IPS DF 19.7 (cell line): ENCODE measurements around the gene EHD4.

Experiments used
- DNase-seq: peaks from one replicate; pipeline ENCODE4 v3.0.0-alpha.2; 2013; ENCODE audit warnings: low read depth, low spot score

EHD4 gene

DNA sequence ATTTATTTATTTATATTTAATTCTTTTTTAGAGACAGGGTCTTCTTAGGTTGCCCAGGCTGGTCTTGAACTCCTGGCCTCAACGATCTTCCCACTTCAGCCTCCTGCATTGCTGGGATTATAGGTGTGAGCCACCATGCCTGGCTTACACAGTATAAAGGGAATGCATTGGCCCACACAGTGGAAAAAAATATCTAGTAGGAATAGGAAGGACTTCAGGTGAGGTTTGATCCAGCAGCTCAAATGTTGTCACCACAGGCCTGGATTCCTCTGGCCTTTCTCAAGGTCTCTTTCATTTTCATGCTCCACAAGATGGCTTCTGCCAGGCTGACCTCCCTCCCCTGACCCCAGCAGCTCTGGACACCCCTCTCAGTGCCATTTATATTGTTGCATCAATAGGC, 76.4 kb downstream of the EHD4 start:
- no peak for DNase-seq

DNA sequence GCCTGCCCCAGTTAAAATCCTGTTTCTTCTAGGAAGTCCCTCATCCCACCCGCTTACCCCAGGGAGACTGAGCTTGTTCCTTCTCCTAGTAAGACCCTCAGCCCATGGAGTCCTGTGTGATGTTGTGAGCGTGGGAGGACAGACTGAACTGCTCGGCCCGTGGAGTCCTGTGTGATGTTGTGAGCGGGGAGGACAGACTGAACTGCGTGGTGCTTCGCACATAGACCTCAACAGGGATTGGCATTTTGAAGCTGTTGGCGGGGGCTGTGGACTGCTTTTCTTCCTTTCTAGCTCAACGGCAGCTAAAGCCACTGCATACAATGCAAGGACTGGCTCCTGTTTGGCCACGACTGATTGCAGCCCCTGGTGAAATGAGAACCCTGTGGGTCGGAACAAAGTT, 76.9 kb downstream of the EHD4 start:
- DNase-seq, result no peak

DNA sequence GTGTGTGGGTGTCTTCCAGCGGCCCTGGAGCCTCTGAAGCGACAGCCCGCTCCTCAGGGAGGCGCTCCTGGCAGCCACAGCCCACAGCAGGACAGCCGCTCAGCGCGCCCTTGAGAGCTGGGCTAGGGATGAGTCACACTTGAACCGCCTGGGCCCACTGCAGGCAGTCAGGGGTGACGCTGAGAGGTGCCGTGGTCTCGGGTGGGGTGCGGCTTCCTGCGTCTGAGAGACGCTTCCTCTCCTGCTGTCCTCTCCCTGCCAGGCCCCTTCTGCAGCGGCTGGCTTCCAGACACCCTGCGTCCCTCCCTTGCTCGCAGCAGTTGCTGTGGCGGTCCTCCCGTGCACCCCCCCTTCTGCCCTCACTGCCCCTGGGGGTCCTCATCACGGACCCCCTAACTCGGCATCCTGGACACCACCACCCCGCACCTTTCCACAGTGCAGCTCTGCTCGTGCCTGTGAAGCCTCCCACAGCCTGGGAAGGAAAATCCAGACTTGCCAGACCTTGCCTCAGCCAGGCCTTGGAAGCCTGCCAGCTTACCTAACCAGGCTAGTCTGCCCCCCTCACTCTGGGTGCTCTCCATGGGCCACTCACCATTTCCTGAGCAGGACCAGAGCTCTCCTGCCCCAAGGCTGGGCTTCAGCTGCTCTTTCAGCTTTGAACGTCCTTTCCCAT, 77.4 kb downstream of the EHD4 start:
- DNase-seq, result no peak

DNA sequence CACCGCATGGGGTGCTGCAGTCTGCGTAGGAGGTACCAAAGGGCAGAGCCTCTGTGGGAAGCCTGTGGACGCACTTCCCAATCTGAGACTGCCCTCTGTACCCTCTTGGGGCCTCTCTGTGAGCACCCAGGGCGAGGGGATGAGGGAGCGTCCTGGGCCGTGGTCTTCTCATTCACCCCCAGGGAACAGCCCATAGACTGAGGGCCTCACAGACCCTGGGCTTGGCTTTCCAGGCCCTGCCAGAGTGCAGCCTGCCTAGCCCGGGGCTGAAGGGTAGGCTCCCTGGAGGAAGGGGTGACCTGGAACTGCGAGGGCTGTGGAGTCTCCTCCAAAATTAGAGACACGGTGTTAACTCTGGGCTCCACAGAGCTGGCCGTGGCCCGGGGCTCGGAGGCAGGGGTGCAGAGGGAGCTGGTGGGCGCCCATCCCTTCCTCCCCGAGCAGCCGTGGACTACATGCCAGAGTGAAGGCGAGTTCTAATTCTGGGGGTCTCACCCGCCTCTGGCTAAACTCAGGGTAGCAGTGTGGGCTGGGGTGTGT, 78.0 kb downstream of the EHD4 start:
- DNase-seq, result no peak

DNA sequence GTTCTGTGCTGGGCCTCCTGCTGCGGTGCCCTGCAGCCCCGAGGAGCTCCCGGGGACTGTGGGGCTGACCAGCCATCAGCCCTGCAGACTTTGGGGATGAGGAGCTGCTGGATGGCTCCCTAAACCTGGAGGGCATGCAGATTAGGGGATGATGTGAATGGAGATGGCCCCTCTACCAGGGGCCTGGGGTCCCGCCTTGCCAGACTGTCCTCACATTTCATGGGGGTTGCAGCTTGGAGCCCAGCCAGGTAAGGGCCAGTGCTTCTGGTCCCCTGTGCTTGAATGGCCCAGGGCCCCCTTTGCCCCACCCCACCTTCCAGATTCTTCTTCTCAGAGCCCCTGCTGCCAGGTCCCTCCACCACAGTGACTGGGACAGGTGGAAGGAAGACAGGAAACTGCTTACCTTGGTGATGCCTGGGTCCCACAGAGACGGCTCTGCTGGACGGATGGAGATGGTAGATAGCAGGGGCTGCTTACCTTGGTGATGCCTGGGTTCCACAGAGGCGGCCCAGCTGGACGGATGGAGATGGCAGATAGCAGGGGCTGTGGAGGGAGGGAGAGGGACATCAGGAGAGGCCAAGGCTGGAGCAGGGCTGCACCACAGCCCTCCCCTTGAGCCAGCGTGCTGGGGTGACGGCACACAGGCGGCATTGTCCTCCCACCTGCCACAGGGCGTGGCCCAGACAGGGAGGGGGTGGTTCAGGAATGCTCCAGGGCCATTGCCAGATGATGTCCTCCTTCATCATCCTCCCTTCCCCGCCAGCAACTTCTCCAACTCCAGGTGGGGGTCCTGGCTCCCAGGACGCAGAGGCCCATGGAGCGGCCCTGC, 78.7 kb downstream of the EHD4 start, which contains the start of gene SPTBN5:
Gene SPTBN5 (minus strand): TSS at position 632 of the 829 bp plus-strand sequence. CDS start 556 bp downstream, at position 76.
- no peak for DNase-seq

DNA sequence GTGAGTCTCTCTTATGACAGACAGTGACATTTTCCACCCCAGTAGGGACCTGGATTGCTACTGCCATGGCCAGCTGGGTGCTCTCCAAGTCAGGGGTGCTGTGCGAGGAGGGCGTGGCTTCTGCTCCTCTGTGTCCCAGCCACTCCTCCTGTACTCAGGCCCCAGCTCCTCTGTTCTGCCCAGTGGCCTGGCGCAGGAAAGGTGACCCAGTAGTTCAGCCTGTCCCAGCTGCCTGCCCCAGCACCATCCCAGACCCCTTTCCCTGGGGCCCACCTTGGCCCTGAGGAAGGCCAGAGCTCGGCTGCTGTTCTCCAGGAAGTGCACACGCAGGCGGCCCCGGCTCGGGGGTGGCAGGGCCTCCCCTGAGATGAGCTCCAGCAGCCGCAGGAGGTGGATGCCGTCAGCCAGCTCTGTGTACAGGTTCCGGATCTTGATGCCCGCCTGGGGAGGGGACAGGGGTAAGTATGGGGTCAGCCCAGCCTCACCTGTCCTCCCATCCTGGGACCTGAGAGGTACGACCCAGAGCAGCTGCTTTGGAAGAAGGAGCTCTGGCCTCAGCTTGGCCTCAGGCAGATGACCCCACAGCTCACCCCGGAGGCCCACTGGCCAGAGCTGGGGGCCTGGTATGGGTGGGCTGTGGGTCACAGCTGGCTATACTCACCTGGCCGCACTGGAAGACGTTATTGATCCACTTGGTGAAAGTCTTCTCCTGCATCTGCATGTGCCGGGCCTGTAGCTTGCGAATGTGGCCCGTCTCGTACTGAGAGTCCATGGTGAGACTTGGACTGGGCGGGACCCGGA, 79.5 kb downstream of the EHD4 start:
- no peak for DNase-seq

DNA sequence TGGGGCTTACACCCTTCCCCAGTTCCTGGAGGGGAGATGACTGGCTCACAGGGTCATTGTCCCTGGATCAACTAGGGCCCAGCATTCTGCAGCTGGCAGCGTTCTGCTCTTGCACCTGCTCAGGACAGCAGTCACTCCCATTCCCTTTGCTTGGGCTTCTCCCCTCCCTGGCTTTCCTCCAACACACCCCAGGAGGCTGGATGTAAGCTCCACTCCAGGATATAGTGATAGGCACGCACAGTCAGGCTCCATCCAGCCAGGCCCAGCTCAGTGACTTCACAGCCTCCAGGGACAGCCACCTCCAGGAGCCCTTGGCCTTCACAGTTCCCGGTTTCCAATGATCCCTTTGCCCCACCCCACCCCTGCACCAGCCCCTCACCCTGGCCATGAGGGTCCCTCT, 80.4 kb downstream of the EHD4 start:
- DNase-seq, result no peak

DNA sequence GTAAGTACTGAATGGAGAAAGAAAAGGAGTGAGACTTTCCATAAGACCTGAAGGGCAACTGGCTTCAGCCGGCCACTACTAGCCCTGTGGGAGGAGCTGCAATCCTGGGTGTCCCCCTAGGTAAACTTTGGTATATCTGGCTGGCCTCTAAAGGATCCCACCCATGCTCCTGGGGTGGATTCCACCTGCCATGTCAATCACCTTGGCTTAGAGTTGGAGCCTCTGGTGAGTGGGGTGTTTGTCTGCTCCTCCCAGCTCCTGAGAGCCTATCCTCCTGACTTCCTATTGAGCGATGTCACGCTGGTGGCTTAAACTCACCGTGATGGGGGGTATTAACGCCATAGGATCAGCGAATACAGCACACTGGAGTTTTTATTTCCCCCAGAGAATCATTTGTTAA, 81.1 kb downstream of the EHD4 start:
- DNase-seq, result no peak

DNA sequence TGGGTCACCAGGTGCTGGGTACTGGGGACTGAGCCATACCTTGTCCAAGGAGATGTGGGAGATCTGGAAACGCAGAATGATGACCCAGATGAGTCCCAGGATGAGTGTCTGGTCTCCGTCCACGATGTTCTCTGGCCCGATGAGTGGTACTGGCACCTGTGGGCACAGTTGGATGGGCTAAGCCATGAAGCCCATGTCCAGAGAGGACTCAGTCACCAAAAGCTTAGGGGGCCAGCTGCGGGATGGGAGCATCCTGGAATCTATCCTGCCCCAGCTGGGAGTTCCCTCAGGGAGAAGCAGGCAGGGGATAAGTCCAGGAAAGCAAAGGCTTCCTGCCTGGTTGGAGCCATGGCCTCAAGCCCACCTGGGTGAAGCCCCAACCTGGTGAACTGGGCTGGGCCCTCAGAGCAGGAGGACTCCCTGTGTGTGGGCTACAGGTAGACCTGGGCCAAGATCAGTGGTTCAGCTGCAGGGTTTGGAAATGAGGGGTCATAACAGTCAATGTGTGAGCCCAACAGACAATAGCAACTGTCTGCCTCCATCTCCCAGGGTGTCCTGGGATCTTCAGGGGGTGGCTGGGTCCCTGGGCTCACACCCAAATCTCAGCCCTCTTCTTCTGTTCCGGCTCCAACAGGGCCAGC, 82.2 kb downstream of the EHD4 start:
- DNase-seq, result no peak

DNA sequence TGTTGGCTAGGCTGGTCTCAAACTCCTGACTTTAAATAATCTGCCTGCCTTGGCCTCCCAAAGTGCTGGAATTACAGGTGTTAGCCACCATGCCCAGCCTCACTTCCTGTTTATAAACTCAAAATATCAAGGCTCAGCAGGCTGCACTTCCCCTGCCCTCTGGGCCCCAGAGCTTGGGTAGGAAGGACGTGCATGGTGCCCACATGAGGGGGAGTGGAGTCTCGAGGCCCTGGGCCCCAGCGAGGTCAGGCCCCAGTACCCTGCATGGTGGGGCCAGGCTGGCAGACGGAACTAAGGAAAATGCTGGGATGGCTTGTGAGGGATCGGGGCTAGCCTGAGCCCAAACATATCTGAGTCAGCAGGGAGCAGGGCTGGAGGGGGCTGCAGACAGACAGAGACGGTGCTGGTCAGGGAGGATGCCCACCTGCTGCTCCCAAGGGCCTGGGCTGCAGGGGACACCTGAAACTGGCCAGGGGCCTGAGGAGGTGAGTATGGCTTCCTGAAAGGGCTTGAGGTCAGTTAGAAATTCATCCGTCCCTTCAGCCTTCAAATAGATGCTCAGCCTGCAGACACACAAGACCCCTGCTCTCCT, 83.6 kb downstream of the EHD4 start:
- no peak for DNase-seq

DNA sequence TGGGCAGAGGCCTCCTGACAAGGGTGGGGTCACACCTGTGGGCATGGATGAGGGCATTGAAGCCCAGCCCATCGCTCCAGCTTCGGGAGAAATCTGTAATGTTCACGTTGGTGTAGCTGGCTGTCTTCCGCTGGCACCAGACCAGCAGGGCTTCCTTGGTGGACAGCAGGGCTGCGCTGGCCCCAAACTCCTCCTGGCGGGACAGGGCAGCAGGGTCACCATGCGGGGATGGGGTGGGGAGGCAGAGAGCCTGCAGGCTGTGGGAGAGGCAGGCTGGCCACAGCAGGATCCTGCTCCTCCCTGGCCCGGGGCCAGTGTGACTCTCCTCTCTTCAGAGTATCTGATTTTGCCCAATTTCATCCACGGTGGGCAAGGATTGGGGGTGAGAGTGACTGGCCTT, 84.5 kb downstream of the EHD4 start:
- no peak for DNase-seq

DNA sequence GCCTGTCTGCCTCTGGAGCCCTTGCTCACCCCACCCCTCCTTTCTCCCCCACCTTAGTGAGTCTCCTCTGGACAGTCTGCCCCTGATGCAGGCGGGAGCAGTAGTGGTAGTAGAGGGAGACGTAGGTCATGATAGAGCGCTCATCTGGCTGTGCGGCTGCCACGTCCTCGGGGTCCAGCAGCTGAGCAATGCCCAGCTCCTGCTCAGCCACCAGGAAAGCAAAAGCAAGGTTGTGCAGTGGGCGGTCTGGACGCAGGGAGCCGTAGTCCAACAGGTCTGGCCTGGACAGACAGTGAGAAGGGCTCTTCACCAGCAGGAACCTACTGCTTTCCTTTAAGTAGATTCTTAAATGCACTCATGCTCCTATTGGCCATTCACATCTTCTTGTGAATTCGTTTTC, 85.2 kb downstream of the EHD4 start:
- DNase-seq, result no peak

DNA sequence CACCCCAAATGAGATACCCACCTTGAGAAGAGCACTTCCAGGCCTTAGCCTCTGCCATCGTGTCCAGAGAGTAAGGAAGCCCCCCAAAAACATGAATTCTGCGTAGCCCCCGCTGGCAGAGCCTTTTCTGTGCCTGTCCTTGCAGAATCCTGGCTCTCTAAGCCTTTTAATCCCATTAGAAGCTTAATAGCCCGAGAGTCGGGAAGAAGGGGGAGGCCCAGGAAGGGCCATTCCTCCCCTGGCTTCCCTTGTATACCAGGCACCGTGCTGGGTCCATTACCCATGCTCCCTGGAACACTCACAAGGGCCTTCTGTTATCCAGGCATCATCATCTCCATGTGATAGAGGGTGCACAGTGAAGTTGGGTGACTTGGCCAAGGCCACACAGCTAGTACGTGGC, 85.6 kb downstream of the EHD4 start:
- no peak for DNase-seq

DNA sequence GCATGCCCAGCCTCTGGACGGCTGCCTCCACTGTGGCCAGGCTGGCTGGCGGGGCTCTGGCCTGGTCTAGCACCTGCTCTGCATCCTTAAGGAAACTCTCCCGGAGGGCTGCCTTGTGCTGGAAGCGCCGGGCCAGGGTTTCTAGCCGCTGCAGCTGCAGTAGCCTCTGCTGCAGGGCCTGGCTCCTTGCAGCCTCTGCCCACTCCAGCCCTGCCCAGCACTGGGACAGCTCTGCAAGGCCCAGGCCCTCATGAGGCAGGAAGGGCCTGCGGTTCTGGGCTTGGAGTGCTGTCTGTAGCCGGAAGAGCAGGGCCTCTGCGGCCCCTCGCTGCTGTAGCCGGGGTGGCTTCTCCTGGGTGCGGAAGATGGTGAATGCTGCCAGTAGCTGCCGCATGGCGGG, 86.5 kb downstream of the EHD4 start:
- no peak for DNase-seq

DNA sequence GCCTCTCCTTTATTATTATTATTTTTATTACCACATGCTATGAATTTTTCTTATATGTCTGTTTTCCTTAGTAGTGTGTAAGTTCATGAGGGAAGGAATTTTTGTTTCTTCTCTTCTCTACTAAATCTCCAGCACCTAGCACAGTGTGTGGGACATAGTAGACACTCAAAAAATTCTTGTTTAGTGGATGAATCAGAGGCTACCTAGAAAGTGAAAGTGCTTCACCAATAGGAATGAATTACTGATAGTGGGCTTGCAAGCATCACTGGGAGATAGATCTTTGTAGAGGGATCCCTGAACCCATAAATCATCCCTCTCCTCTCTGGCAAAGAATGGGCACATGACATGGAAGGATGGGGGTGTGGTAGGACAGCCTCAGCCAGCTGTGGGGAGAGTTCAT, 87.0 kb downstream of the EHD4 start:
- no peak for DNase-seq

DNA sequence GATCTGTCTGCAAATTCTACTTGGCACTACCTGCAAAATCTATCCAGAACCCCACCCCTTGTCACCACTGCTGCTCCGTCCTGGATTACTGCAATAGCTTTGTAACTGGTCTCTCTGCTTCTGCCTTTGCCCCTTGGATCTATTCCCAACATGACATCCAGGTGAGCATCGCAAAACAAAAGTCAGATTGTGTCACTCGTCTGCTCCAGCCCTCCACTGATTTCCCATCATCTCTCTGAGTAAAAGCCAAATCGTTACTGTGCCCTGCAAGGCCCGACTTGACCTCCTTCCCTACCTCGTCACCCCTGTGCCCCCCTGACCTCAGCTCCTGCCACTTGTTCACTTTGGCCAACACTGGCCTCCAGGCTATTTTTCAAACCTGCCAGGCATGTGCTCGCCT, 87.9 kb downstream of the EHD4 start:
- DNase-seq, result no peak

DNA sequence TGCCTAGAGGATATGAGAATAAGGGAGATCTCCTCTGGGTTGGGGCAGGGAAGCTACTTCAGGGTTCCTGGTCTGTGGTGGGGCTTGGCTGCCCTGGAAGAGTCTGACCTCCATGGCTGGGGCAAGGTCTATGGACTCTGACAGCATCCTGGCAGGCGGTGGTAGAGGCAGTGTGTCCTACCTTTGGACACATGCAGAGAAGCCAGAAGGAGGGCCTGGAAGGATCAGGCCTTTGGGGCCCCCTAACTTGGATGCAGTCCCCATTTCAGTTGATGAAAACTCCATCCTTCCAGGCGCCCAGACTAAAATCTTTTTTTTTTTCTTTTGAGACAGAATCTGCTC, 88.9 kb downstream of the EHD4 start:
- DNase-seq, result no peak

DNA sequence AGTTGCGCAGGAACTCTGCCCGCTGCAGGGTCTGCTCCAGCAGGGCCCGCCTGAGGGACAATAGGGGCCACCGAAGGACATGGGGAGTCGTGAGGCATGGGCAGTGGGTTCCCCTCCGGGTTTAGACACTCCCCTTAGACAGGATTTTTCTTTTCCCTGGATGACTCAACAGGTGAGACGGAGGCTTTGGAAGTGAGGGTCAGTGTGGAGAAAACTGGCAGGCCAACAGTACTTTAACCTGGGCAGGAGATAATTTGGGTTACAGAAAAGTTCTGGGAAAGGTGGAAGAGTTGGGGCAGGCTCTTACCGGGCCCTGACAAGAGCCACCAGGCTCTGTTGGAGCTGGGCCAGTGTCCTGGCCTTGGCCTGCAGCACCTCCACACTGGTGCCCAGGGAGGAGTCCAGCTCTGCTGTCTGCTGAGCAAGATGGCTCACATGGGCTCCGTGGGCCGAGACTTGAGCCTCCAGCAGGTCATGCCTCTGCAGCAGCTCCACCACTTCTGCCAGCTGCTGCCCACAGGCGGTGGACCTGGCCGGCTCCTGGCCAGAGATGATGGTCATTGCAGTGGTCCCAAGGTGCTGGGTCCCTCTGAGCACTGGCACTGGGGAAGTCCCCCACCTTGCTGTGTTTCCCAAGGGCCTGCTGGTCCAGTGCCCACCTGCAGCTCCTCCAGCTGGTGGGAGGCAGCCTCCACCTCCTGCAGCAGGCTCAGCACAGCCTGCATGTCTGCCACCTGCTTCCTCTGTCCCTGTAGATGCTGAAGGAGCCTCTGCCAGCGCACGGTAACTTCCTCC, 89.5 kb downstream of the EHD4 start:
- DNase-seq, result no peak

DNA sequence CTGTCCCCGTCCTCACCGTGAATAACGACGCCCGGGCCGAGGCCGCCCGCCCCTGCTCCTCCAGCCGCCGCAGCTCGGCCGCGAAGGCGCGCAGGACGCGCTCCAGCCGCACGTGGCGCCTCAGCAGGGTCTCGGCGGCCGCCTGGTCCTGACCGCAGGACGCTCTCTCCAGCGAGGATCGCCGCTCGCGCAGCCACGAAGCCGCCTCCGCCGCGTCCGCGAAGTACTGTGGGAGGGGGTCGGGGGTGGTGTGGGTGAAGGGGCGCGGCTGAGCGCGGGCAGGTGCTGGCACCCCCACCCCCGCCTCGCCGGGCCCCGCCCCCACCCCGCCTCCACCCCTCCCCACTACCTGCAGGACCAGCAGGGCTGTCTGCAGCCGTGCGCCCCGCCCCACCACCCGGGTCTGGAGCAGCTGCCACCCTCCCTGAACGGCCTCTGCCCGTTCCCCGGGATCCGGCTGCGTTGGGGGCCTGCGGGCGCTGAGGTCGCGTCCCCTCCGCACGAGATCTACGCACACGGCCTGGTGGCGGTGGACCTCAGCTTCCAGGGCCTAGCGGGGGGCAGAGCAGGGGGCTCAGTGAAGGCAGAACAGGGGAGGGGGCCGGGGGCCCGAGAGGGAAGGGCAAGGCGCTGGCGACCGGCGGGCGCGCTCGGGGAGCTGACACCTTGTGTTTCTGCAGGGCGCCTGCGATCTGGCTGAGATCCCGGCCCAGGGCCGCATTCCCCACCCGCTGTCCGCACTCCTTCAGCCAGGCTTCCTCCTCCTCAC, 90.3 kb downstream of the EHD4 start:
- no peak for DNase-seq

DNA sequence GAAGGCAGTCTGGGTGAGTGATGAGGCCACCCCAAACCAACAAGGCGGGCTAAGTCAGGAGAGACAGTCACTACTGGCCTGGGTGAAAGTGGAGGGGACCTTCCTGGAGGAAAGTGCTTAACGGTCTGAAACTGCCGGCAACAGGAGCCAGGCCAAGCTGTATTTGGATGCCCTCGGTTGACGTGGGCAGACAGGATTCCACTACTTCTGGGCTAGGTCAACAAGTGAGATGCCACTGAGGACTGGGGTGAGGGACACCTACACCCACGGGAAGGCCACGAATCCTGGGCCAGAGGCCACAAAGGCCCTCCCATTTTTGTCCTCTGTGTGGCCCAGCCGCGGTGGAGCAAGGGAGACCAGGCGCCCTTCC, 90.8 kb downstream of the EHD4 start:
- DNase-seq, result no peak
